Uterus (tissue), 4 donors: Measurements from ENCODE around the gene AIG1. TPM values are rescaled to one million over a fixed set of nuclear protein-coding genes. Genes with fewer than 3 reads are reported as not detected.

Experiments used
- DNase-seq, 2 donors: peaks; one replicate each; pipeline ENCODE4 v3.0.0-alpha.2; 2019 to 2020
- H3K27ac ChIP-seq, 2 donors: fragments of 200-600 bp; sonication (generic); 1 replicate in 1 of 2; 2 replicates in 1 of 2; pipeline ENCODE4 v1.5.1; 2016 to 2018
- H3K27me3 ChIP-seq, 2 donors: fragments of 200-600 bp; sonication (generic); one replicate each; pipeline ENCODE4 v1.5.1; 2018 to 2019; ENCODE audit warnings: control low read depth in 1 of 2
- H3K36me3 ChIP-seq, 2 donors: fragments of 200-600 bp; sonication (generic); one replicate each; pipeline ENCODE4 v1.5.1; 2019; ENCODE audit warnings: control low read depth in 1 of 2
- H3K4me1 ChIP-seq, 2 donors: fragments of 200-600 bp; sonication (generic); one replicate each; pipeline ENCODE4 v1.5.1; 2018 to 2019; ENCODE audit warnings: control low read depth in 1 of 2
- H3K4me3 ChIP-seq, 2 donors: fragments of 200-600 bp; sonication (generic); 1 replicate in 1 of 2; 2 replicates in 1 of 2; pipeline ENCODE4 v1.5.1; 2018 to 2019; ENCODE audit warnings: mild to moderate bottlenecking in 1 of 2
- H3K9me3 ChIP-seq, 2 donors: fragments of 200-600 bp; sonication (generic); one replicate each; pipeline ENCODE4 v1.5.1; 2019; ENCODE audit warnings: control low read depth in 1 of 2
- POLR2A ChIP-seq, 2 donors: fragments of 450-650 bp; IDR thresholded peaks; one replicate each; pipeline ENCODE4 v1.6.1; 2016; ENCODE audit warnings: antibody characterized with exemption in 2 of 2, mild to moderate bottlenecking in 1 of 2, moderate library complexity in 1 of 2
- intact Hi-C: fragments of 100-400 bp; cut with DNase I; formaldehyde crosslinking; loops from one replicate; pipeline ENCODE4 v1.15.1; 2023; ENCODE audit warnings: low total_unique reads
- total RNA-seq, 4 donors: library from RNA; depleted of rRNA in 3 of 4; stranded (reverse); fragments of >200 nt in 3 of 4; gene quantifications; one replicate each; pipeline versions ENCODE4 v1.1.0 to v1.2.4, GENCODE V29; 2014 to 2023
- TF ChIP-seq, protein P1 (sequence below), 4 experiments: fragments of 200-600 bp in 2 of 4; fragments of 450-650 bp in 2 of 4; sonication (generic) in 2 of 4; IDR thresholded peaks; one replicate each; pipeline ENCODE4 v1.5.1; 2016 to 2019; ENCODE audit warnings: antibody characterized with exemption in 4 of 4, mild to moderate bottlenecking in 2 of 4, moderate library complexity in 1 of 4
- donor health status: DM: yes; HTN: yes; CAD: no.

Gene AIG1
- total RNA-seq, 4 donors from 2014 or later, result 6.9 to 36.6 (median 27.8) TPM

DNA sequence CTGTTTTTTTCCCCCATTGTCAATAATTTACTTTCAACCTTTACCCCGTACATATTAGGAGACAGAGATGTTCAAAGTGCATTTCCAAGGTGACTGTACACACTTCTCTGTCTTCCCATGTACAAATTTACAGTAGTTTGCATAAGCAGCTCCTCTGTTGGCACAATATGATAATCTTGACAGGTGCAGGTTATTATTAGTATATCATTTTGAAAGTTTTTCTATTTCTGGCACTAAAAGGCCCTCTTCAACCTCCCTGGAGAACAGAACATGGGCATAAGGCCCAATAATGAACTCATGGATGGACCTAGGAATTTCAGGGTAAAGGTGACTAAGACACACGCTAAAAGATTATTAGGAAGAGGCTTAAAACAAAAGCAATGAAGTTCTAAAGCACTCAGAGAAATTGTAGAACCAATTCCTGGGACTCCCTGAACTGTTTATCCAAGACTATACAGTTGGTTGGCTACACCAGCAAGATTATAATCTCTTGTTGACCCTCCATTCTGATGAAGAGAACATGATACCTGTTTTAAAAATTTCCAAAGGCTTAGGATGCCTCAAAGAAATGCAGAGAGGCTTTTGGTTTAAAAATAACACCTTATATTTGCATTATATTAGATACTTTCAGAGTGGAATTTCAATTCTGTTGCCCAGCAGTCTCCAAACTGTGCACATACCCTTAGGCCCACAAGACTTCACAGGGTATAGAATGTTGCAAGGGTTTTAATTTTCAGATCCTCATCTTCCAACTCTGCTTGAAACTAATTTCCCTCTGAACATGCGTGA, 1.1 kb downstream of the AIG1 start:
- H3K9me3 ChIP-seq, result no peaks in the 10 kb centered on the region

DNA sequence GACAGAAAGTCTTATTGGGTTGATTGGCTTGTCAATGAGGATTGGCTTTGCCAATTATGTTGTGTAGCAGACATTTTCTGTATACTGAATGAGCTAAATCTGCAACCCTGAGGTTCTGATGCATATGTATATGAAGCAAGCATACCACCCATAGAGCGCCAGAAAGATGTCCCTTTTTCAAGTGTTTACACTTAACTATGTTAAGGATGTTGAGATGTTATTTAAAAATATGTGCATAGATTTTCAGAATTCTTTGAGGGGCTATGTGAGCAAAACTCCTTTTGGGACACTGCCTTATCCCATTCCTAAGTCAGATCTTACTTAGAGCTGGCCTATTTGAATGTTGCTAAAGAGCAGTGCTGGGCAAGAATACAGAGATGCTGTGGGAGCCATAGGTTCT, 1.9 kb downstream of the AIG1 start:
- no peak for DNase-seq
- H3K4me3 ChIP-seq, result no peak overlapping the region
- no peaks in the 10 kb centered on the region for H3K9me3 ChIP-seq
- peaks cover 0 to 4% of the 10 kb centered on the region in 2 donors for H3K4me1 ChIP-seq
- intact Hi-C loops, result no loop called here
- no peaks in the 10 kb centered on the region for H3K27me3 ChIP-seq
- no peaks in the 10 kb centered on the region for H3K36me3 ChIP-seq
- no peak for TF ChIP-seq POLR2A (IDR thresholded peaks at IDR 0.05)
- TF ChIP-seq, protein P1, sequence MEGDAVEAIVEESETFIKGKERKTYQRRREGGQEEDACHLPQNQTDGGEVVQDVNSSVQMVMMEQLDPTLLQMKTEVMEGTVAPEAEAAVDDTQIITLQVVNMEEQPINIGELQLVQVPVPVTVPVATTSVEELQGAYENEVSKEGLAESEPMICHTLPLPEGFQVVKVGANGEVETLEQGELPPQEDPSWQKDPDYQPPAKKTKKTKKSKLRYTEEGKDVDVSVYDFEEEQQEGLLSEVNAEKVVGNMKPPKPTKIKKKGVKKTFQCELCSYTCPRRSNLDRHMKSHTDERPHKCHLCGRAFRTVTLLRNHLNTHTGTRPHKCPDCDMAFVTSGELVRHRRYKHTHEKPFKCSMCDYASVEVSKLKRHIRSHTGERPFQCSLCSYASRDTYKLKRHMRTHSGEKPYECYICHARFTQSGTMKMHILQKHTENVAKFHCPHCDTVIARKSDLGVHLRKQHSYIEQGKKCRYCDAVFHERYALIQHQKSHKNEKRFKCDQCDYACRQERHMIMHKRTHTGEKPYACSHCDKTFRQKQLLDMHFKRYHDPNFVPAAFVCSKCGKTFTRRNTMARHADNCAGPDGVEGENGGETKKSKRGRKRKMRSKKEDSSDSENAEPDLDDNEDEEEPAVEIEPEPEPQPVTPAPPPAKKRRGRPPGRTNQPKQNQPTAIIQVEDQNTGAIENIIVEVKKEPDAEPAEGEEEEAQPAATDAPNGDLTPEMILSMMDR (IDR thresholded peaks at IDR 0.05), result no peak
- no peak overlapping the region for H3K27ac ChIP-seq

More for the DNA sequence above, 1.1 kb downstream of the AIG1 start:
- TF ChIP-seq POLR2A (IDR thresholded peaks at IDR 0.05), result no peak
- TF ChIP-seq, protein P1 (IDR thresholded peaks at IDR 0.05), result no peak
- no peak overlapping the region for H3K4me3 ChIP-seq
- intact Hi-C loops, result no loop called here
- DNase-seq, result no peak
- H3K36me3 ChIP-seq, result no peaks in the 10 kb centered on the region
- H3K27ac ChIP-seq, result peak overlapping the region in 1 of 2 donors; percentile 91
- H3K27me3 ChIP-seq, result no peaks in the 10 kb centered on the region
- peaks cover 0 to 4% of the 10 kb centered on the region in 2 donors for H3K4me1 ChIP-seq

DNA sequence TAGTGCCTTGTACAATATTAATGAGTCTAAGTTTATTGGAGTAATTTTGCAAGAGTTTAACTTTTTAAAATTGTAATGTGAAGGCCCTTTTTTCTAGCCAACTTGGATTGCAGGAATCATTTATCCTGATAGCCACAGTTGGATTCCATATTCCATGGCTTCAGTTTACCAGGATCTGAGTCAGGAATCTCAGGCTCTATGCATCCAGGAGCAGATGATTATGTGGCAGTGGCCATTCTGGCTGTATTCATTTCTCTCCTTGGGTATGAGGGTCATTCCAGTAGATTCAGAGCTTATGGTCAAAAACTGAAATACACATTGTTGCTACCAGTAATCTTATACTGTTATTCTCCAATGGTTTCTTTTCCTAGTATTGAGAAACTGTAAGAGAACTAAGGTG, 2.9 kb downstream of the AIG1 start:
- intact Hi-C loops, result no loop called here
- TF ChIP-seq POLR2A (IDR thresholded peaks at IDR 0.05), result no peak
- TF ChIP-seq, protein P1 (IDR thresholded peaks at IDR 0.05), result no peak
- no peaks in the 10 kb centered on the region for H3K36me3 ChIP-seq
- H3K27me3 ChIP-seq, result no peaks in the 10 kb centered on the region
- H3K27ac ChIP-seq, result no peak overlapping the region
- H3K9me3 ChIP-seq, result no peaks in the 10 kb centered on the region
- H3K4me3 ChIP-seq, result no peak overlapping the region
- DNase-seq, result no peak
- peaks cover 0 to 4% of the 10 kb centered on the region in 2 donors for H3K4me1 ChIP-seq

DNA sequence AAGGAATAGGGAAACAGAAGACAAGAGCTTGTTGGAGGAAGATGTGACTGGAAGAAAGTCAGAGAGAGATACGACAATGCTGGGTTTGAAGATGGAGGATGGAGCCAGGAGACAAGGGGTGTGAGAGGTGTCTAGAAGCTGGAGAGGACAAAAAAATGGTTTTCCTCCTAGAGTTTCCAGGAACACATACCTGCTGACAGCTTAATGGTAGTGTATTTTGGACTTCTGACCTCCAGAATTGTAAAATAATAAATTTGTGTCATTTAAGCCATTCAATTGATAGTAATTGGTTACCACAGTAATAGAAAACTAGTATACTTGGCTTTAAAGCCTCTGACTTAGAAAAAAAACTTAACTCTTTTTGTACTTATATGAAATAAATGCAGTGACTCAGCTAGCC, 3.6 kb downstream of the AIG1 start:
- H3K9me3 ChIP-seq, result no peaks in the 10 kb centered on the region
- no peak for TF ChIP-seq POLR2A (IDR thresholded peaks at IDR 0.05)
- TF ChIP-seq, protein P1 (IDR thresholded peaks at IDR 0.05), result no peak
- no peak overlapping the region for H3K4me3 ChIP-seq
- peaks cover 0 to 4% of the 10 kb centered on the region in 2 donors for H3K4me1 ChIP-seq
- DNase-seq, result no peak
- no peaks in the 10 kb centered on the region for H3K36me3 ChIP-seq
- H3K27me3 ChIP-seq, result no peaks in the 10 kb centered on the region
- H3K27ac ChIP-seq, result no peak overlapping the region
- intact Hi-C loops, result no loop called here

DNA sequence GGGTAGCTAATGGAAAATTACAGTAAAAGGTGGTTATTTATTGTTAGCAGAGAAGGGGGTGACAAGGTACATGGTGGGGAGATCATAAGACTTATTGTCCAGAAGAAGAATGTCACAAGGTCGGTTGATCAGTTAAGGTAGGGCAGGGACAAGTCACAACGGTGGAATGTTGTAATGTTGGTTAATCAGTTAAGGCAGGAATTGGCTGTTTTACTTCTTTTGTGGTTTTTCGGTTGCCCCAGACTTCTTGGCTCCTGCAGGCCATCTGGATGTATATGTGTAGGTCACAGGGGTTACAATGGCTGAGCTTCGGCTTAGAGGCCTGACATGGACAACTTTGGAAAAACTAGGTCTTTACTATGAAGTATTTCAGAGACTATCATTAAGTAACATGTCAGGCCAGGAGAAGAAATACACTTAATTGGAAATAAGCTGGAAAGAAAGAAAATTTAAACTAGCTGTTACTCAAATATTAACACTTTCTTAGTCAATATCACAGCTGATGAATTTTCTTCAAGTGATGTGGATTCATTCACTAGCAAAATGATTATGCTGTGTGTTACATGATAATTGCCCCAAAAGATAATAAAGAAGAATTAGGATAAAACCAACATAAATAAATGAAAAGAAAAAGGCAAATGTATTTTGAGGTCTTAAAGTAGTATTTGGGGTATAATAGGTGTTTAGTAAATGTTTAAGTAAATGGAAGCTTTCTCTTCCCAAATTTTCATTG, 4.4 kb downstream of the AIG1 start:
- intact Hi-C loops, result no loop called here
- H3K36me3 ChIP-seq, result no peaks in the 10 kb centered on the region

More for the DNA sequence above, 4.4 kb downstream of the AIG1 start:
- TF ChIP-seq POLR2A (IDR thresholded peaks at IDR 0.05), result no peak
- TF ChIP-seq, protein P1 (IDR thresholded peaks at IDR 0.05), result no peak
- Histone ChIP-seq H3K4me1 (peaks cover 0 to 4% of the 10 kb centered on the region in 2 donors), H3K9me3 (no peaks in the 10 kb centered on the region), H3K27ac (no peak overlapping the region), H3K27me3 (no peaks in the 10 kb centered on the region), H3K4me3 (no peak overlapping the region)
- no peak for DNase-seq
